Stimulated activated naive CD4-positive, alpha-beta T cell (primary cell): ENCODE results near the gene NR5A2.

ENCODE experiments used
- DNase-seq, 6 experiments: peaks; one replicate each; lab custom pipeline; 2025; lab: John Stamatoyannopoulos, UW

NR5A2 gene

GRCh38 chr1:200124309-200124708 lies 96.8 kb downstream of the NR5A2 start:
- DNase-seq: no peak

GRCh38 chr1:200128081-200128480 lies 100.6 kb downstream of the NR5A2 start:
- no peak for DNase-seq

- DNase-seq: peak in 2 of 6 experiments; percentile 7 to 8
Measured at GRCh38 chr1:200128944-200129879, 101.7 kb downstream of the NR5A2 start.

- DNase-seq: no peak
Measured at GRCh38 chr1:200130552-200130951, 103.0 kb downstream of the NR5A2 start.

- DNase-seq: no peak
Measured at GRCh38 chr1:200131551-200132125, 104.1 kb downstream of the NR5A2 start.

- DNase-seq: no peak
Measured at GRCh38 chr1:200133123-200133522, 105.6 kb downstream of the NR5A2 start.

- no peak for DNase-seq
Measured at GRCh38 chr1:200134116-200134515, 106.6 kb downstream of the NR5A2 start.

- no peak for DNase-seq
Measured at GRCh38 chr1:200136384-200136783, 108.9 kb downstream of the NR5A2 start.

- DNase-seq: peak in 2 of 6 experiments; percentile 30 to 36
Measured at GRCh38 chr1:200139661-200140250, 112.2 kb downstream of the NR5A2 start.

GRCh38 chr1:200143347-200143746 lies 115.8 kb downstream of the NR5A2 start:
- DNase-seq: no peak

- DNase-seq: no peak
Measured at GRCh38 chr1:200146100-200146499, 118.6 kb downstream of the NR5A2 start.

GRCh38 chr1:200147094-200147493 lies 119.6 kb downstream of the NR5A2 start:
- DNase-seq: no peak

- DNase-seq: no peak
Measured at GRCh38 chr1:200147742-200148141, 120.2 kb downstream of the NR5A2 start.

GRCh38 chr1:200150006-200150405 lies 122.5 kb downstream of the NR5A2 start:
- DNase-seq: no peak

- DNase-seq: no peak
Measured at GRCh38 chr1:200150721-200151120, 123.2 kb downstream of the NR5A2 start.

- DNase-seq: no peak
Measured at GRCh38 chr1:200152336-200152735, 124.8 kb downstream of the NR5A2 start.

GRCh38 chr1:200153277-200154055 lies 126.0 kb downstream of the NR5A2 start:
- DNase-seq: peak in 5 of 6 experiments; percentile 12 to 40 (median 21)

- DNase-seq: peak in 3 of 6 experiments; percentile 17 to 57 (median 42)
Measured at GRCh38 chr1:200154069-200154767, 126.7 kb downstream of the NR5A2 start.

- no peak for DNase-seq
Measured at GRCh38 chr1:200157715-200158114, 130.2 kb downstream of the NR5A2 start.

- DNase-seq: no peak
Measured at GRCh38 chr1:200161801-200162200, 134.3 kb downstream of the NR5A2 start.

- no peak for DNase-seq
Measured at GRCh38 chr1:200162258-200162657, 134.7 kb downstream of the NR5A2 start.
